Neutrophil (primary cell): ENCODE measurements around the gene ERCC6.

ENCODE experiments used
- H3K27ac ChIP-seq: fragments of 200-600 bp; sonication (generic); 2 replicates; pipeline ENCODE4 v1.5.1; 2016; ENCODE audit warnings: mild to moderate bottlenecking, moderate library complexity
- H3K27me3 ChIP-seq: fragments of 200-600 bp; sonication (generic); 2 replicates; pipeline ENCODE4 v1.6.0; 2016; ENCODE audit warnings: mild to moderate bottlenecking
- H3K36me3 ChIP-seq: fragments of 200-600 bp; sonication (generic); 2 replicates; pipeline ENCODE4 v1.5.1; 2017
- H3K4me1 ChIP-seq, 2 experiments: fragments of 200-600 bp in 1 of 2; sonication (generic) in 1 of 2; 1 replicate in 1 of 2; 2 replicates in 1 of 2; pipeline versions ENCODE4 v1.5.1 to v1.6.1; 2013 to 2016; ENCODE audit warnings: low read depth in 1 of 2, low read length in 1 of 2, mild to moderate bottlenecking in 1 of 2, moderate library complexity in 1 of 2; ENCODE audit not compliant: control insufficient read depth in 1 of 2, insufficient read depth in 1 of 2
- H3K4me3 ChIP-seq, 2 experiments: fragments of 200-600 bp in 1 of 2; sonication (generic) in 1 of 2; 1 replicate in 1 of 2; 2 replicates in 1 of 2; pipeline ENCODE4 v1.5.1; 2013 to 2016; ENCODE audit warnings: low read depth in 1 of 2, low read length in 1 of 2, mild to moderate bottlenecking in 1 of 2, moderate library complexity in 1 of 2
- H3K9me3 ChIP-seq: fragments of 200-600 bp; sonication (generic); 2 replicates; pipeline ENCODE4 v1.5.1; 2016
- TF ChIP-seq, protein P1 (sequence below): fragments of 200-600 bp; sonication (generic); IDR thresholded peaks from 2 replicates; pipeline ENCODE4 v1.5.1; 2016; ENCODE audit warnings: antibody characterized with exemption

Gene ERCC6

DNA sequence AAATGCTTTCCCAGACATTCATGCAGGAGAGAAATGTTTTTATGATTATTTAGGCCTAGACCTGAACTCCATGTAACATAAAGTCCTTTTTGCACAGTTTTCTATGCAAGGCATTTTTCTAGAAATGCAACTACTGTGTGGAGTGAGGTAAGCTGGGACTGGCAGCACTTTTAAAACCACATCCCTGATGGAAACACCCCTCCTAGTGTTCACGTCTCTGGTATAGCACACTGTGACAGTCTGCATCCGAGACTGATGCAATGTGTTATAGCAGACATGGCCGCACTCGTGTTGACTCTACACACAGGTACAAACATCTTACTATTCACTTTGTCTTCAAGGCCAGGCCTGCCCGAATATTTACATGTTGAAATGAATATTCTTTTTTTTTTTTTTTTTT is 19.3 kb upstream of the ERCC6 start:
- TF ChIP-seq, protein P1, sequence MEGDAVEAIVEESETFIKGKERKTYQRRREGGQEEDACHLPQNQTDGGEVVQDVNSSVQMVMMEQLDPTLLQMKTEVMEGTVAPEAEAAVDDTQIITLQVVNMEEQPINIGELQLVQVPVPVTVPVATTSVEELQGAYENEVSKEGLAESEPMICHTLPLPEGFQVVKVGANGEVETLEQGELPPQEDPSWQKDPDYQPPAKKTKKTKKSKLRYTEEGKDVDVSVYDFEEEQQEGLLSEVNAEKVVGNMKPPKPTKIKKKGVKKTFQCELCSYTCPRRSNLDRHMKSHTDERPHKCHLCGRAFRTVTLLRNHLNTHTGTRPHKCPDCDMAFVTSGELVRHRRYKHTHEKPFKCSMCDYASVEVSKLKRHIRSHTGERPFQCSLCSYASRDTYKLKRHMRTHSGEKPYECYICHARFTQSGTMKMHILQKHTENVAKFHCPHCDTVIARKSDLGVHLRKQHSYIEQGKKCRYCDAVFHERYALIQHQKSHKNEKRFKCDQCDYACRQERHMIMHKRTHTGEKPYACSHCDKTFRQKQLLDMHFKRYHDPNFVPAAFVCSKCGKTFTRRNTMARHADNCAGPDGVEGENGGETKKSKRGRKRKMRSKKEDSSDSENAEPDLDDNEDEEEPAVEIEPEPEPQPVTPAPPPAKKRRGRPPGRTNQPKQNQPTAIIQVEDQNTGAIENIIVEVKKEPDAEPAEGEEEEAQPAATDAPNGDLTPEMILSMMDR = no peak
- Histone ChIP-seq H3K27me3 (peaks cover 51% of the 10 kb centered on the region), H3K4me1 (no peaks in the 10 kb centered on the region), H3K4me3 (no peak overlapping the region), H3K27ac (no peak overlapping the region), H3K36me3 (no peaks in the 10 kb centered on the region), H3K9me3 (no peaks in the 10 kb centered on the region)

DNA sequence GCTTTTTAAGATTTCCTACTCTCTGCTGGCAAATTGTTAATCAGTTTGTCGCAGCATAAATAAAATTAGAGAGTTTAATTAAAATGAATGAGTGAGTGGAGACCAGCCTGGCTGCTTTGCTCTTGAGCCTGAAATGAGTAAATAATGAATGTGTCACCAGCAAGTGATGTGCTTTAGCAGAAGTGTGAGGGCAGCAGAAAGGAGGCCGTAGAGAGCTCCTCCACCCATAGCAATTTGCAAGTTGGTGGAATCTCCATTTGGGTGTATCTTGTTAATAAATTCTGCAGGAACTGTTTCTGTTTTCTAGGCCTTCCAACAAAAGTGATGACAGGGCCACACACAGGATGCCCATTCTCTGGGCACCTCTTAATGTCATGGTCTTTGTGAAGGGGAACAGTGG is 18.8 kb upstream of the ERCC6 start:
- Histone ChIP-seq H3K4me1 (no peaks in the 10 kb centered on the region), H3K9me3 (no peaks in the 10 kb centered on the region), H3K27ac (no peak overlapping the region), H3K4me3 (no peak overlapping the region), H3K27me3 (peaks cover 54% of the 10 kb centered on the region), H3K36me3 (no peaks in the 10 kb centered on the region)
- TF ChIP-seq, protein P1 = no peak

DNA sequence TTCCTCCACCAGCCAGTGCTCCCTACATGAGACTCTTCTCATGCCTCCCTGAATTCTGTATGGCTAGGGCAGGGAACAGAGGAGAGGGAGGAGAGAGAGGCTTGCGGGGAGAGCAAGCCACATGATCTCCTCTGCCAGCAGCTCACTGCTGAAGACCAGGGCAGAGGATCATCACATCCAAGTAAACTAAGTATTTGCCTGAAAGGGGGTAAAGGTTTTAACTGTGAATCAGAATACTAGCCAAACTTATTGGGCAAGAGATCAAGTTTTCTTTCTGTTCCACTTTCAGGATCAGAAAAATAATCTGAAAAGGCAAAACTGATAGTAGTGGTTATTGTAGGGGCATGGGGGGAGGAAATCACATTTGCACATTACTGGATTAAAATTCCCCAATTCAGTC is 17.8 kb upstream of the ERCC6 start:
- no peak overlapping the region for H3K4me3 ChIP-seq
- peaks cover 62% of the 10 kb centered on the region for H3K27me3 ChIP-seq
- no peaks in the 10 kb centered on the region for H3K4me1 ChIP-seq
- H3K27ac ChIP-seq = no peak overlapping the region
- H3K36me3 ChIP-seq = no peaks in the 10 kb centered on the region
- H3K9me3 ChIP-seq = no peaks in the 10 kb centered on the region
- TF ChIP-seq, protein P1 = no peak

DNA sequence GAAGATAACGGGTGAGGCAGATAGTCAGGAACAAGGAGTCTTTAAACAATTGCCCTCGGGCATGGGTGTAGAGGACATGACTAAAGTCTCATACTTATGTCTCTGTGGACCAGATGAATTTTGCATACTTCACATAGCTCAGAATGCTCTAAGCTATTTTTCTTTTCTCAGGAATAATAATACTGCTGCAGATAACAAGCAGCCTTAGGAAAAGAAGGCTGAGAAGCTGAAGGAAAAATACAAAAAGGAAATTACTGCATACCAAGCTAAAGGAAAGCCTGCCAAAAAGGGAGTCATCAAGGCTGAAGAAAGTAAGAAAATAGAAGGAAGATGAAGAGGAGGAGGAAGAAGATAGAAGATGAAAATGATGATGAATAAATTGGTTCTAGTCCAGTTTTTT is 13.4 kb upstream of the ERCC6 start:
- H3K27ac ChIP-seq = no peak overlapping the region
- no peaks in the 10 kb centered on the region for H3K4me1 ChIP-seq
- H3K9me3 ChIP-seq = no peaks in the 10 kb centered on the region
- TF ChIP-seq, protein P1 = no peak
- no peak overlapping the region for H3K4me3 ChIP-seq
- no peaks in the 10 kb centered on the region for H3K36me3 ChIP-seq
- H3K27me3 ChIP-seq = peaks cover 47% of the 10 kb centered on the region

DNA sequence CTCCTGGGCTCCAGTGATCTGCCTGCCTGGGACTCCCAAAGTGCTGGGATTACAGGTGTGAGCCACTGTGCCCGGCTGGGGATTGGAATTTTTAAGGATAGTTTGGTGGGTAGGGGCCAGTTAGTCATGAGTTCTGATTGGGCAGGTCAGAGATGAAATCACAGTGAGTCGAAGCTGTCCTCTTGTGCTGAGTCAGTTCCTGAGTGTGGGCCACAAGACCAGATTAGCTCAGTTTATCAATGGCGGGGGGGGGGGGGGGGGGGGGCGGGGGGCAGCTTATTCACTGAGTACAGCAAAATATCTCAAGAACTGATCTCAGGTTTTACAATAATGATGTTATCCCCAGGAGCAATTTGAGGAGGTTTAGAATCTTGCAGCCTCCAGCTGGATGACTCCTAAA is 11.6 kb upstream of the ERCC6 start:
- peaks cover 35% of the 10 kb centered on the region for H3K27me3 ChIP-seq
- H3K4me3 ChIP-seq = no peak overlapping the region
- no peaks in the 10 kb centered on the region for H3K4me1 ChIP-seq
- TF ChIP-seq, protein P1 = no peak
- H3K9me3 ChIP-seq = no peaks in the 10 kb centered on the region
- H3K27ac ChIP-seq = no peak overlapping the region
- no peaks in the 10 kb centered on the region for H3K36me3 ChIP-seq
